ENCODE data around the gene ODF4.
A peak's percentile ranks its signal among the peaks of the same experiment; 100 is the strongest.
"Not testable (repeated sequence)": the region's sequence is repeated elsewhere in the genome, so short reads cannot be mapped to it uniquely, and the experiment has no call there.

The ODF4 gene

DNA sequence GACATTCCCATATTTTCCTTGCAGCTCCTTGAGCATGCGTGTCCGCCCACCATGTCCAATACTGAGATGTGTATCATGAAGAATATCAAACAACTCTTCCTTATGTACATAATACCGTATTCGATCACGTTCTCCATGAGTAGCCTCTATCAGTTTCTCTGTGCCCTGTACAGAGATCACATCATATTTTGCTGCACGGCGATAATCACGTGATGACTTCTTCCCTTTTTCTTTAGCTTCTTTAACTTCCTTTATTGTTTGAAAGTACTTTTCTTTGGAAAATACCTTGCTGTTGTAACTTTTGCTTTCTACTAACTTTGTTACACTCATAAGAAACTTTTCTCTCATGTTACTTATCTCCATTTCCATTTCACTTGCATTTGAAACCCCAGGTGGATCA, 30.3 kb downstream of the ODF4 start:
- DNase-seq: peak in 1 of 2 donors; percentile 39

DNA sequence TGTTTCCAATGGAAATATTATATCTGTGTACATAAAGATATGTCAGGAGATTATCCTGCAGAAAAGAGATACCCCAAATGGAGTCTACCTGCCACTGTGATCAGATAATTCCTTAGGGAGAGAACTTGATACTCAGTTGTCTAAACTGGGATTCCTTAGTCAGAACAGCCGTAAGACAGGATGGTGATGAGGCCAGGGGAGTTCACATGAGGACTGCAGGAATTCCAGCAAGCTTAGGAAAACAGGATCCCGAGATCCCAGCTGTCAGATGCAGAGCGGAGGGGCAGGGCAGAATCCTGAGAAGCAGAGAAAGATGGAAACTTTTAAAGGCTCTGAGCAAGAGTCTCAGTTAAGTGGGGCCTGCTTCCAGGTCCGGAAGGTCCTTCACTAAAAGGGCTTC, 32.1 kb downstream of the ODF4 start:
- no peak for DNase-seq

DNA sequence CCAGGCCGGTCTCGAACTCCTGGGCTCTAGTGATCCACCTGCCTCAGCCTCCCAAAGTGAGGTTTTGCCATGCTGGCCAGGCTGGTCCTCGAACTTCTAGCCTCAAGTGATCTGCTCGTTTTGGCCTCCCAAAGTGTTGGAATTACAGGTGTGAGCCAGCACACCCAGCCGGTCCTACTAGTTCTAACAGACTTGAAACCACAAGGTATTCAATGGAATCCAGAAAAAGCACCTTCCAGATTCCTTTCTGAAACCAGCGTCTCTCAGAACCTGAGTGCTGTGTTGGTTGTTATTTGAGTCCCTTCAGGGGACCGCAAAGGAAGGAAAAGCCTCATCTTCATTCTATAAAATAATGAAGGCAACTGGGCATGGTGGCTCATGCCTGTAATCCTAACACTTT, 32.8 kb downstream of the ODF4 start:
- no peak for DNase-seq

DNA sequence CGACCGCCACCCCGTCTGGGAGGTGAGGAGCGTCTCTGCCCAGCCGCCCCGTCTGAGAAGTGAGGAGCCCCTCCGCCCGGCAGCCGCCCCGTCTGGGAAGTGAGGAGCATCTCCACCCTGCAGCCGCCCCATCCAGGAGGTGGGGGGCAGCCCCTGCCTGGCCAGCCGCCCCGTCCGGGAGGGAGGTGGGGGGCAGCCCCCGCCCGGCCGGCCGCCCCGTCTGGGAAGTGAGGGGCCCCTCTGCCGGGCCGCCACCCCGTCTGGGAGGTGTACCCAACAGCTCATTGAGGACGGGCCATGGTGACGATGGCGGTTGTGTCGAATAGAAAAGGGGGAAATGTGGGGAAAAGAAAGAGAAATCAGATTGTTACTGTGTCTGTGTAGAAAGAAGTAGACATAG, 34.2 kb downstream of the ODF4 start:
- DNase-seq: not testable (repeated sequence)

DNA sequence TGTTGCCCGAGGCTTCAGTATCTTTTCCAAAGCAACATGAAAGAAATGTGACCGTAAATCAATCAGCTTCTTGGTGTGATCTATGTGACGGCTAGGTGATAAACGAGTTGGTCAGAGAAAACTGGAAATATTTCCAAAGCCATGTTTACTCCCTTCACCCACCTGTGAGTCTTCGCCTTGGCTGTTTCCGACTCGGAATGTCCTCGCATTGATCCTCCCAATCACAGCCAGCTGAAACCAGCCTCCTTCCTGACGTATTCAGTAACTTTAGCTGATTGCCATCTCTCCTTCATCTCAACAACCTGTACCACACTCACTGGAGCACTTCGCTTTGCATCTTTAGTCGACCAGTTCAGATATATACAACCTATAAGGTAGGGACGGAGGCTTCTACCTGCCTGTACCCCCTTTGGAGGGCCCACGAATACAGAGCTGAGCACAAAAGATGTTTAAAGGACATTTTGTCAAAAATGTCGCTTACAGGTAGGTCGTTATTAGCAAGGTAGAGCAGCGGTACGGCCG, 36.2 kb downstream of the ODF4 start:
- DNase-seq: no peak

DNA sequence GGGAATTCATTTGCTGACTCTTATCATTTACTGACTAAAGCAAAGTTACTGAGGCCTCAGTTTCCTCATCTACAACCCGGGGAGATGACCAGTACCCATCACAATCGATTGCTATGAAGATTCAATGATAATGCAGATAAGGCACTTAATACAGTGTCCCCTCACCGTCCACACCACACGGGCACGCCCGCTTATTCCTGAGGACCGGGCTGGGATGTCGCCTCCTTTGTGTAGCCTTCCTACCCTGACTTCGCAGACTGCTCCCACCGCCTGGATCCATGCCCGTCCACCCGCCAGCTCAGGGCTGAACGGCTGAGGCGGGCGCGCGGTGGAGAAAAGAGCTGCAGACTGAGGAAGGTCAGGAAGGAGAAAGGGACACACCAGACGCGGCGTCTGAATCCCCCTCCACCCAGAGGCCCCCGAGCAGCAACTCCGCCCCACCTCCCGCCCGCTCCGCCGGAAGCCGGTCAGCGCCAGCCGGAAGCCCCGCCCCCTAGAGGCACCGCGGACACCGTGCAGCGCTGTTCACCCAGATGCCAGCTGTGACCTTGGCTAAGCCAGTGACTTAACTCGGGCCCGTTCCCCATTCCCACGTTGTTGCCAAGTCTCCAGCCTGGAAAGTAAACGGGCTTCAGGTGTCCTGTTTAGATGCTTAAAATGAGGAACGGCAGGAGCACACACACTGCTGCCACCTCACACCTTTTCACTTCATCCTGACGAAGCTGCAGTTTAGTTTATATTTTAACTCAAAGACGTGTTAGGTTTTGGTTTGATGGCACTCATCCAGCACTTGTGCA, 36.8 kb downstream of the ODF4 start, which contains the start of gene KRABD2:
Gene KRABD2 (minus strand): TSS at position 434 of the 797 bp plus-strand sequence.
- peak; percentile 65 to 84 for DNase-seq

DNA sequence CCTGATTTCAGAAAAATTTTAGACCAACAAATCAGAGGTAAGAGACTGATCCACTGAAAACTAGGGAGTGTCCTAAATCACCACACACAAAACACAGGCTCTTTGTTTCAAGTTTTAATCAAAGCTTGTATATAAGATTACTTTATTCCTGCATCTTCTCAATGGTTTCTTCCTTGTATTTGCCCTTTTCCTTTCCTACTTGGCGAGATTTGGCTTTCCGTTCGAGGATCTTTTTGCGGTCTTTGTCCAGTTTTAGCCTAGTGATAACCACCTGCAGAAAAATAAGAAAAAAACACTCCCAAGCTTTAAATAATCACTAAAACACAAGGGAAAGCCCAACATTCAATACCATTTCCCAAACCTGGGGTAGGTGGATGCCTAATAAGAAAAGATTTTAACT, 37.8 kb downstream of the ODF4 start:
- no peak for DNase-seq

DNA sequence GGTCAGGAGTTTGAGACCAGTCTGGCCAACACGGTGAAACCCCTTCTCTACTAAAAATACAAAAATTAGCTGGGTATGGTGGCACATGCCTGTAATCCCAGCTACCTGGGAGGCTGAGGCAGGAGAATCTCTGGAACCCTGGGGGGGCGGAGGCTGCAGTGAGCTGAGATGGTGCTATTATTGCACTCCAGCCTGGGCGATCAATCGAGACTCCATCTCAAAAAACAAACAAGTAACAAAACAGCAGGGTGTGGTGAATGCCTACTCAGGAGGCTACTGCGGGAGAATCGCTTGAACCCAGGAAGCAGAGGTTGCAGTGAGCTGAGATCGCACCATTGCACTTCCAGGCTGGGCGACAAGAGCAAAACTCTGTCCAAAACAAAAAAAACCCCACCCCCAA, 38.5 kb downstream of the ODF4 start:
- DNase-seq: not testable (repeated sequence)

DNA sequence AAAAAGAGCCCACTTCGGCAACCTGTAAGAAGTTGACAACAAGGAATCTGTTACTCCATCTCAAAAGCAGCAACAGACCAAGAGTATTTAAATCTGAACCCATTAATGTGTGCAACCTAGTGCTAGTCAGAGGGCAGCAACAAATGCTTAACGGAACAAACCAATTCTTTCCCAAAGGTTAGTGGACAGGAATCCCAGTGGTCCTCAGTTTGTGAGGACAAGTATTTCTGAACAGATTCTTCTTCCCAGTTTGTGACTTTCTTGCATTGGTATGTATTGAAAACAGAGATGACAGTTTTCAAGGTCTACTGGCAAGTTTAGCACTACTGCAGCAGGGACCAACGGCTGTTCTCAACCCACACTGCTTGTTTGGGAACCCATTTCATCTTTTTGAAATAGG, 40.4 kb downstream of the ODF4 start:
- DNase-seq: no peak

DNA sequence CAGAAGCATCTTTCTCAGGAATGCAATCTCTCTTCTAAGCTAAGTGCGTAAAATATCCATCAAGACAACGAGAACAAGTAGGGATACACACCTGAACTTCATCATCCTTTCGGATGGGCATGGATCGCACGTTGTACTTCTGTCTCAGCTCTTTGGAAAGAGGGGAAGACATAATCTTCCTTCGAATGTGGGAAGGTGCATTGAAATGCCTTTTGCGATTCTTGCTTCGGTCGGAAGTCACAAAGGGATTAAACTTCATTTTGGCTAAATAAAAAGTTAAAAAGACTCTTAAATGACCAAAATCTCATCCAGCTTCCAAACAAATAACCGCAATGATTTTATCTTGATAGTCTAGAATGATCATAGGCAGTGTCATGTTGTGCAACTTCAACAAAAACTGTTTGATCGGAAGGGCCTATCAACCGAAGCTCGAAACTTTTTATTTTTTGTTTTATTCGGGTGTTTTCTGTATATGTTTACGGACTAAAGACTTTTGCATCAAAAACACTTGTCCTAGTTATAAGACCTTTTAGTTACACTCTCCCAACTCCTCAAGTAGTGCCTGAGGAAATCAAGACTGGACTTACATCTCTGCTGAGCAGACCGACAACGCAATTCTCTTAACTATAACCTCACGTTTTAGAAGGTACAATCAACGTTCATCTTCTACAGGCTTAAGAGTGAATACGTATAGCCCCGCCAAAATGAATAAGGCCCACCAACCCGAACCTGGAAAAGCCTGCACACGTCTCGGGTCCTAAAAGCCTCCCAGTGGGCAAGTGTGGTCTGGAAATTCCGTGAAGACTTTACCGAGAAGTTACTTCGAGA, 42.6 kb downstream of the ODF4 start:
- no peak for DNase-seq

DNA sequence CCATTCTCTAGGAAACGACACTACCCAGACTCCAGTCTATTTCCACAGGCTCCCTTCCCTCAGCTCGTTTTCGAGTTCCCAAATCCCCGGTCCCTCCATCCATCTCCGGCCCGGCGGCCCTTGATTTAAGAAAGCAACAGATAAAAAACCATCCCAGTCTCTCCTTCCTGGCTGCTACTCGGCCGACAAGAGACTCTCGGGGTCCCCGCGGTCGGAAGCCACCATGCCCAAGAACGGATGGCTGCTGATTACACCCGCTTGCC, 43.2 kb downstream of the ODF4 start:
- DNase-seq: no peak

DNA sequence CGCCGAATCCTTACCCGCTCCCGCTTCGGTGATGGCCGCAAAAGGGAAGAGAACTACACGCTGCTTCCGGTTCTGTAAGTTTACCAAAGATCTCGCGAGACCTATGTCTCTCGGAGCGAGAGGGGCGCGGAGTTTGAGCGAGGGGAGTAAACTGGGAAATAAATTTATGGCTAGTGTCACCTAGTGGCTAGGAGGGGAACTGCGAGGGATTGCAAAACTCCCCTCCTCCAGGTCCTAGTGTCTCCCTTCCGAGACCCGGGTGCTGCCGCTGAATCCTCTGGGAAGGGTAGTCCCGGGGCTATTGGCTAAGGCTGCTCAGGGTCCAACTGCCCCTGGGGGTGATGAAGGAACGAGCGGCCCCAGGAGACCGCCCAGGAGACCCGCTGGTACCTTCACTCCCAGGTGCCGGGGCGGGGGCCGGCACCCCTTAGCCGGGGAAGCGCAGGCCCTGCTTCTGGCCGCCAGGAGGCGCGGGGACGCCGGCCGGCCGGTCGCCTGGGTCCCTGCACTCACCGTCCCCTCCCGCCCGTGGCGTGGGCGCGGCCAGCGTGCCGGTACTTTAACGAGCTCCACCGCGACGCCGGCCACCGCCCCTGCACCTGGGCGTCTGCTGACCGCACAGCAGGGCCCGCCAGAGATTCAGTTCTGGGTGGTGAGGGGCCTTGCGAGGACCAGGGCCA, 43.6 kb downstream of the ODF4 start, which contains the start of gene RPL26:
Gene RPL26 (minus strand): TSS at position 51 of the 680 bp plus-strand sequence. CDS start 883 bp downstream, outside the sequence.
- DNase-seq: peak; percentile 89 to 96

DNA sequence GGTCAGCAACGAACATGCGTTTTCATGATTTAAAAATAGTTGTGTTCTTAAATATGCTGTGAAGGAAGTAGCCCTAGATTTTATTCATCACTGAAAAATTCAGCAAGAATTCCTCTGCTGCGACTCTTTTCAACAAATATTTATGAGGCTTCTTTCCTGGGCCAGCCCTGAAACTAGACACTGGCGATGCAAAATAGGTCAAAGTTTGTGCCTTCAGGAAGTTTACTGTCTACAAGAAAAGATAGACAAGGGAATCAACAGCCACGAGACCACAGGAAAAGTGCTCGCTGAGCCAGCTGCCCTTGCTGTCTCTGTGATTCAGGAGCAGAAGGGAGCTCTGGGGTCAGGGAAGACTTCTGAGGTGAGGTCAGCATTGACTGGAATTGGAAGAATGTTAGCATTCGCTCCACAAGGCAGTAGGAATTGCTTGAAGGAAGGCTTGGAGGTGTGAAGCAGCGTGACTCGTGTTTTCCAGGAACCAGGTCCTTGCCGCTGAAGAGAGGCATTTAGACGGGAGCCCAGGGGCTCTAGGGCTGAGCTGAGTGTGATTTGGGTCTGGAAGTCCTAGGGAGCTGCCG, 45.2 kb downstream of the ODF4 start:
- no peak for DNase-seq

DNA sequence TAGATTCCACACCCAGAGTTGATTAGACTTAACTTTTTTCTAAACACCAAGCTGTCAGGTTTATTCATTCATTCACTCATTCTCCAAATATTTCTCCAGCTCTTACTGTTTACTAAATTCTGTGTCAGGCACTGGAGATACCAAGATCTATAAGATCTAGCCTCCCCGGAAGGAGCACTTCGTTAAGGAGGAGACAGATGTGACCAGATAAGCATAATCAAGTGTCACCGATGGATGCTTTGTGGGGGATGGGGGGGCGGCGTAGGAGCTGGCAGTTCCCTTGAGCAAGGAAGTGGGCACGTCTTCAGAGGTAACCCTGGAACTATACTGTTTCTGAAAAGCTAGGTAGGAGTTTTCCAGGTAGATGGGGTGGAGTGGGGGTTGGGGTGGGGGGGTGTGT, 47.2 kb downstream of the ODF4 start:
- DNase-seq: no peak

DNA sequence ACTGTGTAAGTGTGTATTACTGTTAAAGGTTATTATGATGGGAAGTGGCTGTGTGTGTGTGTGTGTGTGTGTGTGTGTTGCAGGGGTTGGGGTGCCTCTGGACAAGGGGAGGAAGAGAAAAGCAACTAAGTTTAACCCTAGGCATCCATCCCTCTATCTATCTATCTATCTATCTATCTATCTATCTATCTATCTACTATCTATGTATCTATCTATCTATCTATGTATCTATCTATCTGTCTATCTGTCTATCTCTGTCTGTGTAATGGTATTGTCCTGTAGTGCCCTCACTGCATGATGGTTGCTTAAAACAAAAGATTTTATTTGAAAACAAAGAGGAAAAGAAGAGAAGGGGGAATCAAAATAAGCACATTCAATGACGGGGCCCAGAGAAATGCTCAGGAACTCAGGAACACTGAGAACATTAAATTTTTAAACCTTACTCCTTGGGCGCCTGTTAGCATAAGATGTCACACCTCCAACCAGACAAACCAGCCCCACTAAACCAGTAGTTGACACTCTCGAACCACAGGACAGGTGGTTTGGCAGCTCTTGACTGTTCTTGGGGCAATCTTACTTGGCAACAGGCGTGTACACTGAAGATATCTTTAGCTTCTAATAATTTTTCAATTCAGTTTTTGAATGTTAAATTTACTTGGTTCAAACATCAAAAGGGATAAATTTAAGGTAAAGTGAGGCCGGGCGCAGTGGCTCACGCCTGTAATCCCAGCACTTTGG, 48.4 kb downstream of the ODF4 start:
- no peak for DNase-seq

DNA sequence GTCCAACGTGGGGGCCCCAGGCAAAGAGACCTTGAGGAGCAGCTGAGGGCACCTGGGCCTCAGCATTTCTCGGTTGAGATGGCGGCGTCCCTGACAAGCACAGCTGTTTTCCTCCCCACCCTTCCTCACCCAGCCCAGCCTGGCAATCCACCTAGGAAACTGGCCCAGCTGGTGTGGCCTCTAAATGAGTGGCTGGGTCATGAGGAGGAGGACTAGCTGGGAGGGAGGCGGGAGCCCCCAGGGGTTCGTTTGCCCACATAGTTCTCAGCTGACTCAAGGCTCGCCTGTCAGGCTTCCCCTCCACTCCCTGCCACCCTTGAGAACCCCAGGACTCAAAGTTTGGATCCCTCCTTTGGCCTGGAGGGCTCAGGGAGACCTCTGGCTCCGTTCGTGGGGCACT, 52.1 kb downstream of the ODF4 start:
- DNase-seq: no peak

DNA sequence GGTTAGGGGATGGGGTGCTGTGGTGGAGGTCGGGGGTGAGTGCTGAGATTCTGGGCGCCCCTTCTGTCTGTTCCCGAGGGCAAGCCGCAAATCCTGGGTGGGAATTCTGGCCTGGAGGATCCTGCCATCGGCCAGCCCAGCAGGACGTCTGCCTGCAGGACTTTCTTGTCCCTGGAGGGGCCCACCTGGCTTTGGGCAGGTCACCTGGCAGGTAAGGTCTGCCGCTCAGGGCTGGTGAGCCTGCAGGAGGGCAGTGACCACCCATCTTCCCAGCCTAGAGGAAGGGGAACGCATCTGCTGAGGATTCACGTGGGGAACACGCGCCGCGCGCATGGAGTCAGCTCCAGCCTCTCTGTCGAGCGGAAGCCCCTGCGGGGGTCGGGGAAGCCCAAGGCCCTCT, 52.6 kb downstream of the ODF4 start:
- no peak for DNase-seq

DNA sequence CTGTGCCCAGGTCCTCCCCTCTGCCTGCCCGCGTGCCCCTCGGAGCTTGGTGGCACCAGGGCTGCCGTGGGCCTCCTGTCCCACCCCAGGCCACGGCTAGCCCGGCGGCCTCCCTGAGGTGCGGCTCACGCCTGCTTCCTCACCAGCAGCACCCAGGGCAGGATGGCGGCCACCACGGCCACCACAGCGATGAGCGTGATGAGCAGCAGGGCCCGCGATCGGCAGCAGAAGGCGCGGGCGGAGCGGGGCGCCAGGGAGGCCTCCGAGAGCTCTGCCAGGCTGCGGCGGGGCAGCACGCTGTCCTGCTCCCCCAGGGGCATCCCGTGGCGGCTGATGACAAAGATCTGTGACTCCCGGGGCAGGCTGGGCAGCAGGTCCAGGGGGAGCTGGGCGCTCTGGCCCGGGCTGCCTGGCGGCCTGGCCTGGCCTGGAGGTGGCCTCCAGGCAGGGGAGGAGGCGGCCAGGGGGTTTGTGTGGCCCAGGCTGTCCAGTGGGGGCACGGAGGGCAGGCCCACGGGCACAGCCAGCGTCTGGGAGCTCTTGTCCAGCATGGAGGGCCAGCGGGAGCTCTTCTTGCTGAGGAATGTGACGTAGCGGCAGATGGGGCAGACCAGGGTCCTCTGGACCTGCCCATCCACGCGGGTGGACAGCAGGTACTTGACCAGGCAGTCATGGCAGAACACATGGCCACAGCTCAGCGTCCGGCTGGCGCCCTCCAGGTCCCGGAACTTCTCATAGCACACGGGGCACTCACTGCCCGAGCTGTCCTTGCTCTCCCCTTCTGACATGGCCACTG, 53.2 kb downstream of the ODF4 start:
- no peak for DNase-seq

DNA sequence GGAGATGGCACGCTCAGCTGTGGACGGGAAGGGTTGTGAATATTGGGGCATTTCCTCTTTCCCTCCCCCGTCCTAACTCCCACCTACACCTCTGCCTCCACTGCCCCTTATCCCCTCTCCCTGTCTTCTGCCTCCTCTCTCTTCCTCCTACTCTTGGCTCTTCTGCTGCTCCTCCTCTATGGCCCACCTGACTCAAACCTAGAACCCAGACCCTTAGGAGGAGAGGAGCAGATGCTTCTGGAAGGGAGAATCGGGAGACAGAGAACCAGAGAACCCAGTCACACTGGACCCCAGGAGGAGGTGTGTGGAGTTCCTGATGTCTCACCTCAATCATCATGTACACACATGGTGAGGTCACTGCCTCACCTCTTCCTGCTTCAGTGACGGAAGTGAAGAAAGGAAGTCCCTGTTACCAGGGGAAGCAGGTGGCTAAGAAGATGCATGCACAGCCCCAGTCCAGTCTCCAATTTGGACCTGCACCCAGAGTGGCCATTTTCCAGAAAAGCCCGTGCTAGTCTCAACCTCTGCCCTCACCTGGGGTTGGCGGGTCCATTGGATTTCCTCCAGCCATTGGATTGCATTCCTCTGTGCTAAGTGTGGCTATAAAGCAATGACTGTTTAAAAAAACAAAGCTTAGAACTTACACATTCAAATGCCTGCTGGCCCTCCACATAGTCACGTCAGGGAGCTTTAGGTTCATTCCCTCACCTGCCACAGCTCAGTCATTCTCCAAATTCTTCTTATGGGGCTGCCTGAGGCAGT, 54.0 kb downstream of the ODF4 start:
- DNase-seq: no peak

DNA sequence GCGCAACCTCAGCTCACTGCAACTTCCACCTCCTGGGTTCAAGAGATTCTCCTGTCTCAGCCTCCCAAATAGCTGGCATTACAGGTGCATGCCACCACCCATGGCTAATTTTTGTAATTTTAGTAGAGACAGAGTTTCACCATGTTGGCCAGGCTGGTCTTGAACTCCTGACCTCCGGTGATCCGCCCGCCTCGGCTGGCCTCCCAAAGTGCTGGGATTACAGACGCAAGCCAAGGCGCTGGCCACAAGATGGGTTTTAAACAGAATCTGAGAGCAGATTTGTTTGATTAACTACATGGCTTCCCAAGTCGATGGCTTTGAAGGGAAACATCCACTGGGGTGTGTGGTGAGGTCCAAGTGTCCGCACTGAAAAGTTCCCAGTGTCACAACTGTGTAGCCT, 54.9 kb downstream of the ODF4 start:
- not testable (repeated sequence) for DNase-seq
